DND-41 (cell line): ENCODE measurements around the gene CARNS1.

ENCODE experiments used
- EZH2 ChIP-seq: IDR thresholded peaks from 3 replicates; pipeline ENCODE4 v1.6.1; 2012; ENCODE audit warnings: borderline replicate concordance, low read depth, mild to moderate bottlenecking, moderate library complexity, low read length, inconsistent platforms; ENCODE audit not compliant: severe bottlenecking
- TF ChIP-seq, protein P1 (sequence below): IDR thresholded peaks from 2 replicates; pipeline ENCODE4 v1.5.1; 2012; ENCODE audit warnings: borderline replicate concordance, low read length, moderate library complexity, mild to moderate bottlenecking; ENCODE audit not compliant: poor library complexity, severe bottlenecking; ENCODE audit errors: extremely low read depth

DNA sequence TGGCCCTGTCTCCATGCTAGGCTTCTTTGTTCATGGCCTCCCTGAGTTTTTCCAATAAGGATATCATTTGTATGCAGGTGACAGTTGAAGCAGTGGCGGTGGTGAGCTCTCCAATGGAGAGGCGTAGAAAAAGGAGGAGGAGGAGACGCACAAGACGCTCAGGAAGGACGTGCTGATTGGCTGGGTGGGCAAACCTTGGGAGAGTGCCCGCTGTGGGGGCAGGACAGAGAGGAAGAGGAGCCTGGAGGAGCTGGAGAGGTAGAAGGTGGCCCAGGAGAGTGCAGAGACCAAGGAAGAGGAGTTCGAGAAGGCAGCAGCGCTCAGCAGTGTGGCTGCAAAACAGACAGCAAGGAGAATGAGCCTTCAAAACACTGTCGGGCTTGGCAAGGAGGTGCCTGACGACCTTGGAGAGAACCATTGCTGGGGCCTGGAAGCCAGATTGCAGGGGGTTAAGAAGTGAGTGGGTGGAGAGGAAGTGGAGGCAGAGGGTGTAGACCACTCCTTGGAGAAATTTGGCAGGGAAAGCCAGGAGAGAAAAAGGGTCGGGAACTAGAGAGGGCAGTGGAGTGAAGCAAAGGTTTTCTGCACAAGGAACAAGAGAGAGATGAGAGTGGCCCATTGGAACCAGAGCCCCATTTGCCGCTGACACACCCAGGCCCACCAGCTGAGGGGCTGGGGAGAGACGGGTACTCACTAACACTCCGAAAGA lies 49.6 kb upstream of the CARNS1 start:
- TF ChIP-seq, protein P1, sequence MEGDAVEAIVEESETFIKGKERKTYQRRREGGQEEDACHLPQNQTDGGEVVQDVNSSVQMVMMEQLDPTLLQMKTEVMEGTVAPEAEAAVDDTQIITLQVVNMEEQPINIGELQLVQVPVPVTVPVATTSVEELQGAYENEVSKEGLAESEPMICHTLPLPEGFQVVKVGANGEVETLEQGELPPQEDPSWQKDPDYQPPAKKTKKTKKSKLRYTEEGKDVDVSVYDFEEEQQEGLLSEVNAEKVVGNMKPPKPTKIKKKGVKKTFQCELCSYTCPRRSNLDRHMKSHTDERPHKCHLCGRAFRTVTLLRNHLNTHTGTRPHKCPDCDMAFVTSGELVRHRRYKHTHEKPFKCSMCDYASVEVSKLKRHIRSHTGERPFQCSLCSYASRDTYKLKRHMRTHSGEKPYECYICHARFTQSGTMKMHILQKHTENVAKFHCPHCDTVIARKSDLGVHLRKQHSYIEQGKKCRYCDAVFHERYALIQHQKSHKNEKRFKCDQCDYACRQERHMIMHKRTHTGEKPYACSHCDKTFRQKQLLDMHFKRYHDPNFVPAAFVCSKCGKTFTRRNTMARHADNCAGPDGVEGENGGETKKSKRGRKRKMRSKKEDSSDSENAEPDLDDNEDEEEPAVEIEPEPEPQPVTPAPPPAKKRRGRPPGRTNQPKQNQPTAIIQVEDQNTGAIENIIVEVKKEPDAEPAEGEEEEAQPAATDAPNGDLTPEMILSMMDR, result no peak
- TF ChIP-seq EZH2, result no peak
